HG02981 (cell line): Measurements from ENCODE around the gene FAM98C.
"Not testable (repeated sequence)": the region's sequence is repeated elsewhere in the genome, so short reads cannot be mapped to it uniquely, and the experiment has no call there.

Experiments
- ATAC-seq: cut with Tn5 transposase; IDR thresholded peaks from one replicate; pipeline ENCODE4 v1.9.1; 2021; ENCODE audit warnings: mild to moderate bottlenecking, moderate library complexity; ENCODE audit not compliant: unreplicated experiment

FAM98C gene

DNA sequence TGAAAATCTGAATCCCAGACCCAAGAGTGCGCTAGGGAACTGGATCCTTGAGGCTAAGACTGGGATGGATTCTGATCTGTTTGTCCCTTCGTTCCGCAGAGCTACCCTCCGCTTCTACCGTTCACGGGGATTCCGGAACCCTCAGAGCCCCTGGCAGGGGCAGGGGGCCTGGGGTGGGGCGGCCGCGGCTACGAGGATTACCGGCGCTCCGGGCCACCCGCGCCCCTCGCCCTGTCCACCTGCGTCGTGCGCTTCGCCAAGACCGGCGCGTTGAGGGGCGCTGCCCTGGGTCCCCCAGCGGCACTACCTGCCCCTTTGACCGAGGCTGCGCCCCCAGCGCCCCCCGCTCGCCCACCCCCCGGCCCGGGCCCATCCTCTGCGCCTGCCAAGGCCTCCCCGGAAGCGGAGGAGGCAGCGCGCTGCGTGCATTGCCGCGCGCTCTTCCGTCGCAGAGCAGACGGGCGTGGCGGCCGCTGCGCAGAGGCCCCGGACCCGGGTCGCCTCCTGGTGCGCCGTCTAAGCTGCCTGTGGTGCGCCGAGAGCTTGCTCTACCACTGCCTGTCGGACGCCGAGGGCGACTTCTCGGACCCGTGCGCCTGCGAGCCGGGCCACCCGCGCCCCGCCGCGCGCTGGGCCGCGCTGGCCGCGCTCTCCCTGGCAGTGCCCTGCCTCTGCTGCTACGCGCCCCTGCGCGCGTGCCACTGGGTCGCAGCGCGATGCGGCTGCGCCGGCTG lies 7.3 kb upstream of the FAM98C start:
- ATAC-seq, result no peak

DNA sequence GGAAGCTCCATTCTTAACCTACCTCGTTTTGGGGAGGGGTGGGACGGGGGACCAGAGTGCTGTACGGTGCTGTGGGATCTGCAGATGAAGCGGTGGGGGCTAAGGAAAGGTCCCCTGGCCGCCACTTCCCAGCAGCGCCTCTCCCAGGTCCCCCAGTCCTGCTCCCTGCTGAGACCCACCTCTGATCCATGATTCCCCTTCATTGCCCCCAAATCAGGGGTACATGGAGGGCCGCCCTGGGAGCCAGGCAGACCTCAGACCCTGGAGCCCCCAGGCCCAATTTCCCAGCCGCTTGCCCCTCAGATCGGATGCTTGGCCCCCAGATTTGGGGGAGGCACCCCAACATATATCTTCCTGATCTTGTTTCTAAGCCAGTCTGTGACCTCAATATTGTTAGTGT lies 3.8 kb upstream of the FAM98C start:
- no peak for ATAC-seq

DNA sequence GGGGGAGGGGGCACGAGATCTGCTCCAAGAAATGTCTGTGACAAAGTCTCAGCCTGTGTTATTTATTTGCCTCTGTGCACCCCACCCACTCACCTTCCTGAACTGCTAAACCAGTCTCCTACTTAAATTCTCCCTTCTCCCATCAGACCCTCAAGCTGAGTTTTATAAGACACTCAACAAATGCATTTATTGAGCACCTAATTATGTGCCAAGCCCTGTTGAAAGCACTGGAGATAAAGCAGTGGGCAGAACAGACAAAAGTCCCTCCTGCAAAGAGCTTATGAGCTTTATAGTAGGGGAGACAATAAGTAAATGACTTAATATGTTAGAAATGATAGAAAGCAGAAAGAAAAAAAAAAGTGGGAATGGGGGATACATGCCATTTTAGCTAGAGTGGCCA lies 3.4 kb upstream of the FAM98C start:
- ATAC-seq, result no peak

DNA sequence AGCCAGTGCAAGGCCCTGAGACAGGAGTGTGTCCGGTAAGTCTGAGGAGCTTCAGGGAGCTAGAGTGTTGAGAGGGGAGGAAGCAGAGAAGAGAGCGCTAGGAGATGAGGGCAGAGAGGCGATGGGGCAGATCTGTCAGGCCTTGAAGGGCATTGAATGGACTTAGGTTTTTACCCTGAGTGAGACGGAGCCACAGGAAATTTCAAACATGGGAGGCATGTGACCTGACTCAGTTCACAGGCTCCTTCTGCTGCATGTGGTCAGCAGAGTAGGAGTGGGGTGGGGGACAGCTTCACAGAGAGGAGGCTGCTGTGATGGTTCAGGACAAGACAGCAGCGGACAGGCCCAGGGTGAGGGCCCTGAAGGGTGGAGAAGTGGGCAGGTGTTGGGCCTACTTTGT lies 2.5 kb upstream of the FAM98C start:
- ATAC-seq, result no peak

DNA sequence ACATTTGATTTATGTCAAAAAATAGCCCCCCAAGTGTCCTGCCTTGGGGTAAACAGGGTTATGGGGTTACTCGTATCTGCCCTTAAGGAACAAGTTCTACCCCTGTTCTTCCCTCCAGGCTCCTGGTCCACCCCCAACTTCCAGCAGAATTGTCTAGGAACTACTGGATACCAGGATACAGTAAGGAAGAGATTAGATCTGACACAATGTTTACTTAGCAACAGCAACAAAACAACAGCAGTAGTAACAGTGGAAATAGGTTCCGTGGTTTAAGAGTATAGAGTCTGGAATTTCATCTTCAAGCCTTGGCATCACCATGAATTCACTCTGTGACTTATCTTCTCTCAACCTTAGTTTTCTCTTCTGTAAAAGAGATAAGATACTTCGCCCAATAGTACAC lies 1.7 kb upstream of the FAM98C start:
- no peak for ATAC-seq

DNA sequence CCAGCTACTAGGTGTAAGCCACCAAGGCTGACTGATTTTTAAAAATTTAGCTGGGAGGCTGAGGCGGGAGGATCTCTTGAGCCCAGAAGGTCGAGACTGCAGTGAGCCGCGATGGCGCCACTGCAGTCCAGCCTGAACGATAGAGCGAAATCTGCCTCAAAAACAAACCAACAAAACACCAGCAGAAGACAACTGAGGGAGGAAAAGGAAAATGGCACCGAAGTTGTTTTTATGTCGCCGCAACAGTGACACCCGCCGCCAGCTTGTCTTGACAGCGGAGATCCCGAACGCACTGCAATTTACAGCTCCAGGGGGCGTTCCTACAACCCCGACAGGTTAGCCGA lies 298 bp upstream of the FAM98C start:
- no peak for ATAC-seq

DNA sequence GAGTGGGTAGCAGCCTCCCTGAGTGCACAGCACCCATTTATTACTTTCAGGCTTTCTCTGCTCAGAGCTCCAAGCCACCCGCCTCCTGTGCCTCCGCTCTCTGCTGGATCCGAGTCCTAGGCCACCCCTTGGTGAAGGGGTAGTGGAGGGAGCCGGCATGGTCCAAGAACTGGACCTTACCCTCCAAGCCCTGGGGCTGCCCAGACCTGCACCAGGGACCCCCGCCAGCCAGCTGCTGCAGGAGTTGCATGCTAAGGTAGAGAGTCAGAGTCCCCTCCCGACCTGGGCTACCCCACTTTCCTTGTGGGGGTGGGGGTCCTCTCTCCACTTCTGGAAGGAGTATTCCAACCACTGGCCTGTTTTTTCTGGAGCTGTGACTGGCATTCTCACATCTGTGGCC lies 2.0 kb downstream of the FAM98C start:
- ATAC-seq, result no peak

DNA sequence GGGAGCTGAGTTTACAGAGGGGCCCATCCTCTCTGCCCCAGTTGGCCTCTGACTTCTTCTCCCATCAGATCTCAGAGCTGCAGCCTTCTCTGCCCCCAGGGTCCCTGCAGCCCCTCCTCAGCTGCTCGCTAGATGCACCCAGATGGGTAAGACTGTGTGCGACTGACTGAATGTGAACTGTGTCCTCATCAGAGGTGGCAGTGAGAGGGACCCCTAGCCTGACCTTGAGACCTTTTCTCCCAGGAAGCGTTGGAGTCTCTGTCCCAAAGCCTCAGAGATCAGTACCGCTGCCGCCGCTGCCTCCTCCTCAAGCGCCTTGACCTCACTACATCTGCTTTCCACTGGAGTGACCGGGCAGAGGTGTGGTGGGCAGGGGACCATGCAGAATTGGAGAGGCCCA lies 2.4 kb downstream of the FAM98C start:
- no peak for ATAC-seq

DNA sequence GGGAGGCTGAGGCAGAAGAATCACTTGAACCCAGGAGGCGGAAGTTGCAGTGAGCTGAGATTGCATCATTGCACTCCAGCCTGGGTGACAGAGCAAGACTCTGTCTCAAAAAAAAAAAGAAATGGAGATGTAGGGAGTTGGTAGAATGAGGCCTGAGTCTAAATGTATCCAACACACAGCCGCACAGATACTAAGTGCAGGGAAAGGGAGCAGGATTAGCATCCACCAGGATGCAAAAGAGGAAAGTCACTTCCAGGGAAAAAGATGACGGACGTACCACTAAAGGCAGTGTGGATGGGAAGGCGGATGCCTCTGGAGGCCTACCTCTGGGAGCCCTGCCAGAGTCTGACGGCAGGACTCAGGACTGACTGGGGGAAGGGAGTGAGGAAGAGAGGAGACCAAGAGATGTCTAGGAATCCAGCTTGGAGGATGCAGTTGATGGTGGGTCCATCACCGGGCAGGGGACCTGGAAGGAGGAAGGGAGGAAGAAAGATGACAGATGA lies 6.8 kb downstream of the FAM98C start:
- ATAC-seq, result no peak

DNA sequence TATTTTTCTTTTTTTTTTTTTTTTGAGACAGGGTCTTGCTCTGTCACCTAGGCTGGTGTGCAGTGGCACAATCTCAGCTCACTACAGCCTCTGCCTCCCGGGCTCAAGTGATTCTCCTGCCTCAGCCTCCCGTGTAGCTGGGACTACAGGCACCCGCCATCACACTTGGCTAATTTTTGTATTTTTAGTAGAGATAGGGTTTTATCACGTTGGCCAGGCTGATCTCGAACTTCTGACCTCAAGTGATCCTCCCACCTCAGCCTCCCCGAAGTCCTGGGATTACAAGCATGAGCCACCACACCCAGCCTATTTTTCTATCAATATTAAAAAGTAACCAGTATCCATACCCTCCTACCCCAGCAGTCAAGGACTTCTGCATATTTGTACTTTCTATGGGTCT lies 7.5 kb downstream of the FAM98C start:
- ATAC-seq, result not testable (repeated sequence)

DNA sequence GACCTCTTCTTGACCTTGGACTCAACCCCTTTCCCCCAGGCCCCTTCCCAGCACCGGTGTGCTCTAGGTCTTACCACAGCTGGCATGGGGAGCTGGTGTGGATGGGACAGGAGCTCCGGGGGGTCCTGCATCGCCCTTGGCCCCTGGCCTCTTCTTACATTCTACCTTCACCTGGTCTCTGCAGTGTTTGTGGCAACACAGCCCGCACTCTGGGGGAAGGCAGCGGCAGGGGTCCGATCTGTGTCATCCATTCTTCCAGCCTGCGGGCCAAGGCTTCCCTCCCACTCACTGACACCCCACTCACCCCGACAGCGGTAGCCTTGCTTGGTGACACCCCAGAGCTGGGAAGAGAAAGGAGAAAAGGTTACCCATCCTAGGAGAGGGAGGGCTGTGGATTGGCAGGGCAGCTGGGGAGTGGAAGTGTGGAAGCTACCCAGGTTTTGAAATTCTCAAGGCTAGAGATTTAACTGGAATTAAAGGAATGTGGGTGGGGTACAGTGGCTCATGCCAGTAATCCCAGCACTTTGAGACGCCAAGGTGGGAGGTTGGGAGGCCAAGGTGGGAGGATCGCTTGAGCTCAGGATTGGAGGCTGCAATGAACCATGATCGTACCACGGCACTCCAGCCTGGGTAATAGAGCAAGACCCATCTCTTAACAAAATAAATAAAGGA lies 8.3 kb downstream of the FAM98C start:
- ATAC-seq, result no peak

DNA sequence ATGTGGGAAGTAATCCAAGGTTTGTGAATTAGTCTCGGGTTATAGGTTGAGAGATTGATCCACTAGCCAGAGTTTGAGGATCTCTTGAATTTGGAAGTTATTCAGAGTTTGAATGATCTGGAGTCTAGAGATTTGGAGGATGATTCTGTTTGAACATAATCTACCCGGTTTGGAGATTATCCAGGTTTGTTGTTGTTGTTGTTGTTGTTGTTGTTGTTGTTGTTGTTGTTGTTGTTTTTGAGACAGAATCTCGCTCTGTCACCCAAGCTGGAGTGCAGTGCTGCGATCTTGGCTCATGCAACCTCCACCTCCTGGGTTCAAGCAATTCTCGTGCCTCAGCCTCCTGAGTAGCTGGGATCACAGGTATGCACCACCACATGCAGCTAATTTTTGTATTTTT lies 9.0 kb downstream of the FAM98C start:
- not testable (repeated sequence) for ATAC-seq

DNA sequence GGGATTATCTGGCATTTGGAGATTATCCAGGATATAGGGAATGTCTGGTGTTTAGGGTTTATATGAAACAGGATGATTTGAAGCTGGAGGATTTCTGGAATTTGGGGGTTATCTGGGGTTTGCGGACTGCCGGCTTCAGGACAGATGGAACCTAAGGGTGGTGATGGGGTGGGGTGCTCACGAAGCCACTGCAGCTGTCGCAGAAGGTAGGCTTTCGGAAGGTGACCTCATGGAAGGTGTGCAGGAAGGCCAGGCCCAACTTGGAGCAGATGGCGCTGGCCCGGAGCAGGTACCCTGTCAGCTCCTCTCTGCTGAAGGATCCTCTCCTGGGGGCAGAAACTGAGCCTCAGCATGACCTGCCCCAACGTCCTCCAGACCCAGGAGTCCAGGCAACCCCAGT lies 9.6 kb downstream of the FAM98C start:
- no peak for ATAC-seq

DNA sequence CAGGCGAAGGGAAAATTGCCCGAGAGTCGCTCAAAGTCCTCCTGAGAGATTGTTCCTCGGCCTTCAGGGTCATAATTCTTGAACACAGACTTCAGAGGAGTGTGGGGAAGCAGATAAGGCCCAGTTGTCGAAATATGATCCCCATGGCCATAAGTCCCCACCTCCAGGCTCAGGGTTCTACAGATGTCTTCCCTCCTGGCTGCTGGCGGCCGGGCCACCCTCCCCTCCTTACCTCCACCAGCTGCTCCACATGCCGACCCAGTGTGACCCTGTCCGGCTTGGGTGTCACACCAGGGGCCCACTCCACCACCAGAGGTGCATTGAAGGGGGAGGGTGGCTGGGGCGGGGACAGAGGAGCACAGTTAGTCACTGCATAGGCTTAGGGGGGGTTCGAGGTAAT lies 10.1 kb downstream of the FAM98C start:
- no peak for ATAC-seq

DNA sequence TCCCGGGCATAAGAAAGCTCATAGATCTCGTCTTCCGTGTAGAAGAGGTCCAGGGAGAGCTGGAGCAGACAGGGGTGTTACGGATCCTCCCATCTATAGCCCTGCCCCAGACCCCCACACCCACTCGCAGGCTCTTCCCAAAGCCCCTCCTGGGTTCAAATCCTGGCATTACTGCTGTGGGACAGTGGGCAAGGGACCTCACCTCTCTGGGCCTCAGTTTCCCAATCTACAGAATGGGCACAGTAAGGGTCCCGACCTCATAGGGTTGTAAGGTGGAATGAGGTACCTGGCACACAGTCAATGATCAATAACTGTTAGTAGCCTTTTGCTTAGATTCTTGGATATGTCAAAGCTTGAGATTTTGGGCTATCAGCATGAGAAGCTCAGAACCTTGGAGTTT lies 10.5 kb downstream of the FAM98C start:
- ATAC-seq, result no peak

DNA sequence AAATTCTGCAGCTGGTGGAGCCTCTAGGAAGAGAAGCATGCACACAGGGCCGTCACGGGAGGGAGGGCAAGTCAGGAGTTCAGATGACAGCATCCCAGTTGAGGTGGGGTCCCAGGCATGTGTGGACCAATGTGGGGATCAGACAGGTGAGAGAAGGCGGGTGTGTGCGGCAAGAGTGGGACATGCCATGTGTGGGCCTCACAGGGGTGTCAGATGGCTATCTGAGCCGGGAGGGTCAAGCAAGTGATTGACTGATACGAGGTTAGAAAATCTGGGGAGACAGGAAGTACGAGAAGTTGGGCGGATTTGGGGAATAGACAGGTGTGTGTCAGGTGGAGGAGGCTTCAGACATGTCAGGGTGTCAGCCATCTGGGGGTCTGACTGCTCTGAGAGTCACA lies 14.3 kb downstream of the FAM98C start:
- ATAC-seq, result no peak

DNA sequence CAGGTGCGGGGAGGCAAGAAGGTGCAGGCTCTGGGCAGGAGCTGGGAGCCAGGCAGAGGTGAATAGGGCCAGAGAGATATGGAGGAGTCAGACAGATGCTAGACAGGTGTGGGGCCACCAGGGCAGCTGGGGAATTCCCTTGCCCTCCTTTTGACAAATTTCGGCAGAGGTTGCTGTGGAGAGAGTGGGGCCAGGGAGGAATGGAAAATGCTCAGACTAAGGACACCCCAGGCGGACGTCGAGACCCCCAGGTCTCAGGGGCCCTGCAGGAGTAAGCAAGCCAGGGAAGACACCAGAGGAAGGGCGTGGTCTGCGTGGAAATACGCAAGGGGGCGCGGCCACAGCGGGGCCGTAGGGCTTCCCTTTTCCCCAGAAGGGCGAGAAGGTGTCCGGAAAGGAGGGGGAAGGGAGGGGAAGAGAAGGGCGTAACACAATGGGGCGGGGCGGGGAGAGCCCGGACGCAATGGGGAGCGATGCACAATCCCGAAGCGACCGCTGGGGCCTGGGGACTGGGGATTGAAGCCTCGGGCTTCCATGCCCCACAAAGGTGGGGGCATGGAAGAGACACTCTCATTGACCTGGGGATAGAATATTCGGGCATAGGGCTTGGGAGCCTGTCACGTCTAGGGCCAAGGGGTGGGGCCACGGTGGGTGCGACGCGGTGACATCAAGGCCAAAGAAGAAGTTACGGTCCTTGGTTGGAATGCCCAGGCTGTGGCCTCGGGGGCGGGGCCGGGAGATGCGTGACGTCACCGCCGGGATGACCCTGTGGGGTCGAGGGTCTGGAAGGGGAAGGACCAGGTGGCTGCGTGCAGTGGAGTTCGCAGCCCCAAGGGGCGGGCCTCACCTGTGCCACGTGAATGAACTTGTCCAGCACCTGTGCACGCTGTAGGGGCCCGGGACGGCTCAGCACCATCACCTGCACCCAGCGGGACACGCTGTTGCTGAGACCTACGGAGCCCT lies 14.9 kb downstream of the FAM98C start:
- ATAC-seq, result no peak

DNA sequence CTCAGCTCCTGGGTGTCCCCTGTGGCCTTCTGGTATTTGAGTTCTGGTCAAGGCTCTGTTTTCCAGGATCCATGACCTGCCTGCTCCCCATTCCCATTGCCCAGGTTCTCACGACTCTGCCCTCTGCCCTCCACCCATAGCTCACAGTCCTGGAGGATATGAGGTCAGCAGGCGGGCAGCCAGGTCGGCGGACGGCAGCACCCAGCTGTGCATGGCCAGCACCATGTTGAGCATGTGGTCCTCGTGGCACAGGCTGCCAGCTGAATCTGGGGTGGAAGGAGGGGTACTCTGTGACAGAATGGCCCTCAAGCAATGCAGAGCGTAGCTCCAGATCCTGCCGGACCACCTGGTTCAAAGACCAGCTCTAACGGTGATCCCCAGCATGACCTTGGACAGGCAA lies 18.0 kb downstream of the FAM98C start:
- no peak for ATAC-seq

DNA sequence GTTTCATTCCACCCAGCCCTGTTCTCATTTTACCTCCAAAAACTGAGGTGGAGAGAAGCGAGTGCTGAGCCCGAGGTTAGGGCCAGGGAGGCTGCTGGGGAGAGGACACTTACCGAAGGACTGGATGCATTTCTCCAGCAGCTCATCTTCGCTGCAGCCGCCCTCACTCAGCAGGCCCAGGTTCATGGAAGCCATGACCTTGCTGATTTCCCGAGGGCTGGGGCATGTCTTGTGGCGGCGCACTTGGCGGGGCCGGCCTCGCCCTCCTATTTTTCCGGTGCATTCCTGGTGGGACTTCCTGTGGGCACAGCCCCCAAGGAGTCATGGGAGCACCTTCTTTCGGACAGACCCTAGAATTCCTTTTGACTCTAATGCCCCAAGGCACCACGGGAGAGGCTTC lies 19.0 kb downstream of the FAM98C start:
- ATAC-seq, result no peak

DNA sequence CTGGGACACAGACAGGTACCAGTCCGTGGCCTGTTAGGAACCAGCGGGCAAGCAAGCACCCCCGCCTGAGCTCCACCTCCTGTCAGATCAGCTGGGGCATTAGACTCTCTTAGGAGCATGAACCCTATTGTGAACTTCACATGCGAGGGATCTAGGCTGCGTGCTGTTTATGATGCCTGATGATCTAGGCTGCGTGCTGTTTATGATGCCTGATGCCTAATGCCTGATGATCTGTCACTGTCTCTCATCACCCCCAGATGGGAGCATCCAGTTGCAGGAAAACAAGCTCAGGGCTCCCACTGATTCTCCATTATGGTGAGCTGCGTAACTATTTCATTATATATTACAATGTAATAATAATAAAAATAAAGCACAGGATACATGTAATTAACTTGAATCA lies 19.5 kb downstream of the FAM98C start:
- no peak for ATAC-seq

DNA sequence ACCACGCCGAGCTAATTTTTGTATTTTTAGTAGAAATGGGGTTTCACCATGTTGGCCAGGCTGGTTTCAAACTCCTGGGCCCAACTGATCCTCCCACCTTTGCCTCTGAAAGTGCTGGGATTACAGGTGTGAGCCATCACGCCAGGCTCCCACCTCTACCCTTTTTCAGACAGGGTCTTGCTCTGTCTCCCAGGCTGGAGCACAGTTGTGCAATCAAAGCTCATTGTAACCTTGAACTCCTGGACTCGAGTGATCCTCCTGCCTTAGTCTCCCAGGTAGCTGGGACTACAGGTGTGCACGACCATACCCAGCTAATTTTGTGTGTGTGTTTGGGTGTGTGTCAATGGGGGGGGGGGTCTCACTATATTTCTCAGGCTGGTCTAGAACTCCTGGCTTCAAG lies 21.4 kb downstream of the FAM98C start:
- ATAC-seq, result no peak
